Measurements from ENCODE around the gene FILIP1. TPM values are rescaled to one million over a fixed set of nuclear protein-coding genes. Genes with fewer than 3 reads are reported as not detected.
A peak's percentile ranks its signal among the peaks of the same experiment; 100 is the strongest.

Gene FILIP1
- total RNA-seq, 4 donors from 2014 or later: 41.7 to 53.3 (median 48.4) TPM

DNA sequence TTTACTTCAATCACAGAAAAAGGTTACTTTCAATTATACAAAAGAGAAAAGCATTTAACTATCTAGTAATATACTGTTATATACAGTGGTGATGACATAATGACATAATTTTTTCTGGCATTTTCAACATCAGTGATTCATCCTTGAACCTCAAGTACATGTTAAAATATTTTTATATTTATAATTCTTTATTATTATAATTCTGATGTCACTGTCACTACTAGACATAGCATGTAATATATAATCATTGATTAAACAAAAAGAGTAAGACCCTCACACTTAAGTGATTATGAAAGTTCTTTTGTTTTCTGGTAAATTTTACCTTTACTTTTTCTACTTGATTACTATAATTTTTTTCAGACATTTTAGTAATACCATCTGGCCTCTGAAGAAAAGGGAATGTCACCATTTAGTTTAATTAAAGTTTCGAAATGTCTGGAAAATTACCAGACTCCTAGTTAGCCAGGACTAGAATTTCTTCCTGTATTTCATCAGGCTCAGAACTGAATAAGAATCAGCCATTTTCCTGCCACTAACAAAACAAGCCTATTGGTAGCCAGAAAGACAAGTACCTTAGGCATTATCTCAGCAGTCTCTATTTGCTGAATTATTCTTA is 71.5 kb downstream of the FILIP1 start:
- Histone ChIP-seq H3K27me3 (no peaks in the 10 kb centered on the region), H3K9me3 (no peaks in the 10 kb centered on the region), H3K4me3 (no peak overlapping the region), H3K4me1 (peaks cover 32 to 64% (median 56%) of the 10 kb centered on the region in 4 donors), H3K27ac (replicated peaks in 1 of 4) (peak overlapping the region in 1 of 4 donors; percentile 29), H3K36me3 (no peaks in the 10 kb centered on the region)
- 30% methylated on average over 1 of the region's 1 CpG for WGBS
- TF ChIP-seq EP300 (IDR thresholded peaks at IDR 0.05) (no peak), POLR2A (IDR thresholded peaks at IDR 0.05; ENCODE audit: low read depth) (no peak), POLR2AphosphoS5 (IDR thresholded peaks at IDR 0.05) (no peak)
- TF ChIP-seq, protein P1, sequence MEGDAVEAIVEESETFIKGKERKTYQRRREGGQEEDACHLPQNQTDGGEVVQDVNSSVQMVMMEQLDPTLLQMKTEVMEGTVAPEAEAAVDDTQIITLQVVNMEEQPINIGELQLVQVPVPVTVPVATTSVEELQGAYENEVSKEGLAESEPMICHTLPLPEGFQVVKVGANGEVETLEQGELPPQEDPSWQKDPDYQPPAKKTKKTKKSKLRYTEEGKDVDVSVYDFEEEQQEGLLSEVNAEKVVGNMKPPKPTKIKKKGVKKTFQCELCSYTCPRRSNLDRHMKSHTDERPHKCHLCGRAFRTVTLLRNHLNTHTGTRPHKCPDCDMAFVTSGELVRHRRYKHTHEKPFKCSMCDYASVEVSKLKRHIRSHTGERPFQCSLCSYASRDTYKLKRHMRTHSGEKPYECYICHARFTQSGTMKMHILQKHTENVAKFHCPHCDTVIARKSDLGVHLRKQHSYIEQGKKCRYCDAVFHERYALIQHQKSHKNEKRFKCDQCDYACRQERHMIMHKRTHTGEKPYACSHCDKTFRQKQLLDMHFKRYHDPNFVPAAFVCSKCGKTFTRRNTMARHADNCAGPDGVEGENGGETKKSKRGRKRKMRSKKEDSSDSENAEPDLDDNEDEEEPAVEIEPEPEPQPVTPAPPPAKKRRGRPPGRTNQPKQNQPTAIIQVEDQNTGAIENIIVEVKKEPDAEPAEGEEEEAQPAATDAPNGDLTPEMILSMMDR (IDR thresholded peaks at IDR 0.05): no peak
- no peak for DNase-seq (ENCODE audit: extremely low spot score)
- intact Hi-C loops (cut with DNase I): no loop called here

DNA sequence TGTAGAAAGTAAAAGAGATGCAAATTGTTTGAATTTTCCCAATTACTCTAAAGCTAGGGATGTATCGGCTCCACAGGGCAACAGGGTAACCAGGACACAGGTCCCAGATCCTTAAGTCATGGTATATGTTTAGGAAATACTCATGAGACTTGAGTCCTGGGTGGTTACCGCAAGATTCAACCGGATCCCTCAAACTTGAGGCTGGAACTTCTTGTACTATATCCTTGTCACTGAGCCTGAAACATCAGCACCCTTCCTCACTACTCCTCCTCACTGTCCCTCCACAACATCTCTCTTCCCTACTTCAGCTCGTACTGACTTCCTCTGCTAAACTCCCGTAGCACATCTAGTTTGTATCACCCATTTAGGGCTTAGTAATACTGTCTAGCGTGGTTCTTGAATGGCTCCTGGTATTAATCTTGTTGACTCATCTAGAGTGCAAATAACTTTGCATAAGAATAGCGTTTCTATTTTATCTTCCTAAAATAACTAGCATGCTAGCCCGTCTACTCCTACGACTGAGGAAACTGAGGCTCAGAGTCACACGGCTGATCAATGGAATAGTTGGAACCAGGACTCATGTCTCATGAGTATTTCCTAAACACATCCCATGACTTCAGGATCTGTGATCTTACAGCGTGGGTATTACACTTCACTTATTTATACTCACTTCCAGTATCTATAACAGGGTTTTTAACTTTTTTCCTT is 72.1 kb downstream of the FILIP1 start:
- TF ChIP-seq, protein P1 (IDR thresholded peaks at IDR 0.05): no peak
- no peak for TF ChIP-seq EP300 (IDR thresholded peaks at IDR 0.05)
- TF ChIP-seq POLR2AphosphoS5 (IDR thresholded peaks at IDR 0.05): no peak
- no peak for TF ChIP-seq POLR2A (IDR thresholded peaks at IDR 0.05; ENCODE audit: low read depth)
- no peaks in the 10 kb centered on the region for H3K9me3 ChIP-seq
- DNase-seq (ENCODE audit: extremely low spot score): no peak
- H3K36me3 ChIP-seq: no peaks in the 10 kb centered on the region
- H3K27me3 ChIP-seq: no peaks in the 10 kb centered on the region
- WGBS: 91% methylated on average over 11 of the region's 11 CpGs
- H3K4me1 ChIP-seq: peaks cover 37 to 71% (median 58%) of the 10 kb centered on the region in 4 donors
- peak overlapping the region in 1 of 4 donors; percentile 29 for H3K27ac ChIP-seq (replicated peaks in 1 of 4)
- intact Hi-C loops (cut with DNase I): no loop called here
- H3K4me3 ChIP-seq: no peak overlapping the region

DNA sequence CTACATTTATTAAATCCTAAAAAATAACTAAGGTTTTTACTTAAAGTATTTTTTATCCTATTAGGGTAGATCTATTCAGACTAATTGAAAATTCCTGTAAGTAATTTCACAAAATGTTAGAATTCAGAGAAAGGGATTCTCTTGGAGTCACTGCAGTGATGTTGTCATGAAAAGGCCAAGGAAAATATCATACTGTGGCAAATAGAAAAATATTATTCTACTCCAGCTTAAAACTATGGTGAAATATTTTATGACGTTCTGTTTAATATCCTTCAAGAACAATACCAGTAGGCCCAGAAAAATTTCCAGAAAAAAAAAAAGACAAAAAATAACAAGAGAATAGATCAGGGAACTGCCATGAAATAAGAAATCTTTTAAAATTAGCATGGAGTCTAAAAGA is 73.6 kb downstream of the FILIP1 start:
- Histone ChIP-seq H3K36me3 (no peaks in the 10 kb centered on the region), H3K27me3 (no peaks in the 10 kb centered on the region), H3K27ac (replicated peaks in 1 of 4) (peak overlapping the region in 1 of 4 donors; percentile 21), H3K9me3 (no peaks in the 10 kb centered on the region), H3K4me3 (no peak overlapping the region), H3K4me1 (peaks cover 44 to 72% (median 56%) of the 10 kb centered on the region in 4 donors)
- no peak for DNase-seq (ENCODE audit: extremely low spot score)
- no peak for TF ChIP-seq POLR2A (IDR thresholded peaks at IDR 0.05; ENCODE audit: low read depth)
- no peak for TF ChIP-seq POLR2AphosphoS5 (IDR thresholded peaks at IDR 0.05)
- TF ChIP-seq, protein P1 (IDR thresholded peaks at IDR 0.05): no peak
- TF ChIP-seq EP300 (IDR thresholded peaks at IDR 0.05): no peak
- intact Hi-C loops (cut with DNase I): no loop called here
- WGBS: 40% methylated on average over 1 of the region's 1 CpG

DNA sequence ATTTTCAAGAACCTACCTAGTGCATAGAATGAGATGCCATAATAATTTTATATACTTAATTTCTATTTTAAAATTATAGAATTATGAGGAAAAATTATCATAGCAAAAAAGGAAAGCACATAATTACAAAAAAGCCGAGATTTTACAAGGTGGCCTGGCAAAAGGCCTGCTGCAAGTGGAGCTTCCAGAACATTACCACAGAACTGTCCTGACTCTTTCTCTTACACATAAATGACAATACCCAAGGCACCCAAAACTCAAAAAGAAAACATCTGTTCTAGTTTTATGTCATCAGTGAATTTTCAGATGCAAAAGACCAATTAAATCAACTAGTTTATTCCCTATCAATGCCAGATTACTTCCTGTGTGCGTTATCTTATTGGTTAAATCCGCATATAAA is 74.2 kb downstream of the FILIP1 start:
- Histone ChIP-seq H3K27ac (replicated peaks in 1 of 4) (peak overlapping the region in 2 of 4 donors; percentile 15 to 23), H3K4me1 (peaks cover 50 to 72% (median 58%) of the 10 kb centered on the region in 4 donors), H3K9me3 (no peaks in the 10 kb centered on the region), H3K4me3 (no peak overlapping the region), H3K36me3 (peaks cover 0 to 5% (median 0%) of the 10 kb centered on the region in 4 donors), H3K27me3 (no peaks in the 10 kb centered on the region)
- 82% methylated on average over 3 of the region's 3 CpGs for WGBS
- intact Hi-C loops (cut with DNase I): no loop called here
- TF ChIP-seq EP300 (IDR thresholded peaks at IDR 0.05) (no peak), POLR2AphosphoS5 (IDR thresholded peaks at IDR 0.05) (no peak), POLR2A (IDR thresholded peaks at IDR 0.05; ENCODE audit: low read depth) (no peak)
- TF ChIP-seq, protein P1 (IDR thresholded peaks at IDR 0.05): no peak
- DNase-seq (ENCODE audit: extremely low spot score): no peak
